ENCODE data around the gene KY.
A peak's percentile ranks its signal among the peaks of the same experiment; 100 is the strongest.

KY gene

DNA sequence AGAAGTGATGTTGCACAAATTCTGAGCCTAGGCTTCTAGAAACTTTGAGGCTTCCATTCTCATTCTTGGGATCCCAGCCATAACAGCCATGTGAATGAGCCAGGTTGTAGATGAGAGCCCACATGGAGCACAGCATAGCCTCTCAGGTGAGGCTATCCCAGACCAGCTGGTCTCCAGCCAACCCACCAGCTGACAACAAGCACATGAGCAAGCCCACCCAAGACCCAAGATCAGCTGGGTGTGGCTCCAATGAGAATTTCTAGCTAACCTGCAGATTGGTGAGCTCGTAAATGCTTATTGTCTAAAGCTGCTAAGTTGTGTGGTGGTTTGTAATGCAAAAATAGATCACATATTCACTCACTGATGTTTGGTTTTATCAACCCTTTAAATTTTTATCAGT is 14.4 kb downstream of the KY start:
- H3K4me3 ChIP-seq (ENCODE audit: low read depth, low read length) = no peak overlapping the region
- TF ChIP-seq, protein P1, sequence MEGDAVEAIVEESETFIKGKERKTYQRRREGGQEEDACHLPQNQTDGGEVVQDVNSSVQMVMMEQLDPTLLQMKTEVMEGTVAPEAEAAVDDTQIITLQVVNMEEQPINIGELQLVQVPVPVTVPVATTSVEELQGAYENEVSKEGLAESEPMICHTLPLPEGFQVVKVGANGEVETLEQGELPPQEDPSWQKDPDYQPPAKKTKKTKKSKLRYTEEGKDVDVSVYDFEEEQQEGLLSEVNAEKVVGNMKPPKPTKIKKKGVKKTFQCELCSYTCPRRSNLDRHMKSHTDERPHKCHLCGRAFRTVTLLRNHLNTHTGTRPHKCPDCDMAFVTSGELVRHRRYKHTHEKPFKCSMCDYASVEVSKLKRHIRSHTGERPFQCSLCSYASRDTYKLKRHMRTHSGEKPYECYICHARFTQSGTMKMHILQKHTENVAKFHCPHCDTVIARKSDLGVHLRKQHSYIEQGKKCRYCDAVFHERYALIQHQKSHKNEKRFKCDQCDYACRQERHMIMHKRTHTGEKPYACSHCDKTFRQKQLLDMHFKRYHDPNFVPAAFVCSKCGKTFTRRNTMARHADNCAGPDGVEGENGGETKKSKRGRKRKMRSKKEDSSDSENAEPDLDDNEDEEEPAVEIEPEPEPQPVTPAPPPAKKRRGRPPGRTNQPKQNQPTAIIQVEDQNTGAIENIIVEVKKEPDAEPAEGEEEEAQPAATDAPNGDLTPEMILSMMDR (IDR thresholded peaks at IDR 0.05; ENCODE audit: low read depth, low read length) = no peak

DNA sequence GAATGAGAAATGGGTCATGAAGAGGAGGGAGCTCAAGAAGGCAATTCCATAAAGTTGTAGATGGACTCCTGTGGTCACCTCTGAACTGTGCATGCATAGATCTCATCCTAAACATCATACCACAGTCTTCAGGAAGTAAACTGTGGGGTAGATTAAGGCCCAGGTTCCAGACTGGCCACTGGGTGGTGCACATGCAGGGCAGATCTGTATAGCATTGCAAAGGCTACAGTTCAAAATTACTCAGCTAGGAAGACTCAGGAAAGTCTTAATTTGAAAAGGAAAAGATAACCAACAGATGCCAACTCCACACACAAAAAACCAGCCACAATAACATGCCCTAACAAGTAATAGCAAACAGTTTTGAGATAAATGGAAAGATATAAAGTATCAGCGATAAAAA is 20.3 kb downstream of the KY start:
- no peak overlapping the region for H3K4me3 ChIP-seq (ENCODE audit: low read depth, low read length)
- TF ChIP-seq, protein P1 (IDR thresholded peaks at IDR 0.05; ENCODE audit: low read depth, low read length) = peak; percentile 45; the same call in 1 of the 2 replicates

DNA sequence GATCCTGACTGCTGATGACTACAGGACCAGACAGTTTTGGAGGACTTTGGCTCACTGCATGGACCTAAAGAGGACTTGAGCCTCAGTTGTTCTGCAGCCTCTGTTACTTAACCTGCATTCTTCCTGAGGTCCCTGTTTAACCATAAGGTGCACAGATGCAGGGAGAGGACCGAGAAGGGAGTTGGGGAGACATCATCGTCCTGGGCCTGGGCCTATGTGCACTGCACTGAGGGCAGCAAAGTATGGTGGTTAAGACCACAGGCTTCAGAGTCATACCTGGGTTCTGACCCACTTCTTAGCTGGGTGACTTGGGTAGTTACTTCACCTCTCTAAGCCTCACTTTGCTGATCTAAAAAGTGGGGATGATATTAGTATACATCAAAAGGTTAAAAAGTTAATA is 21.9 kb downstream of the KY start:
- TF ChIP-seq, protein P1 (IDR thresholded peaks at IDR 0.05; ENCODE audit: low read depth, low read length) = no peak
- H3K4me3 ChIP-seq (ENCODE audit: low read depth, low read length) = no peak overlapping the region

DNA sequence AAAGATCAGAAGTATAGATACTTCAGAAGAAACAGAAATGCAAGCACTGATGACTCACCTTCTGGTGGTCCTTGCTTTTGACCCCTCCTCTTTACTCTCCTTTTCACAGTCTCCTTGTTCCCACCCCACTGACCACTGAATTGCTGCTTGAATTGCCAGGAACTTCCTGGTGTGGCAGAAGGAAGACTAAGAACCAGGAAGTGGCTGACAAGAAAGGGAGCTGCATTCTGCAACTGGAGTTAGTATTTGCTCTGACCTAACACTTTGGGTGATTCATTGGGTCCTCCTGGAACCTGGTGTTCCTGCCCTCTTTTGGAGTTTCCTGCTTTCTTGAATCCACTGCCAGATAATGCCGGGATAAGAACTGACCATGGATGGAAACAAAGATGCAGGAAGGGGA is 23.0 kb downstream of the KY start:
- TF ChIP-seq, protein P1 (IDR thresholded peaks at IDR 0.05; ENCODE audit: low read depth, low read length) = no peak
- H3K4me3 ChIP-seq (ENCODE audit: low read depth, low read length) = no peak overlapping the region

DNA sequence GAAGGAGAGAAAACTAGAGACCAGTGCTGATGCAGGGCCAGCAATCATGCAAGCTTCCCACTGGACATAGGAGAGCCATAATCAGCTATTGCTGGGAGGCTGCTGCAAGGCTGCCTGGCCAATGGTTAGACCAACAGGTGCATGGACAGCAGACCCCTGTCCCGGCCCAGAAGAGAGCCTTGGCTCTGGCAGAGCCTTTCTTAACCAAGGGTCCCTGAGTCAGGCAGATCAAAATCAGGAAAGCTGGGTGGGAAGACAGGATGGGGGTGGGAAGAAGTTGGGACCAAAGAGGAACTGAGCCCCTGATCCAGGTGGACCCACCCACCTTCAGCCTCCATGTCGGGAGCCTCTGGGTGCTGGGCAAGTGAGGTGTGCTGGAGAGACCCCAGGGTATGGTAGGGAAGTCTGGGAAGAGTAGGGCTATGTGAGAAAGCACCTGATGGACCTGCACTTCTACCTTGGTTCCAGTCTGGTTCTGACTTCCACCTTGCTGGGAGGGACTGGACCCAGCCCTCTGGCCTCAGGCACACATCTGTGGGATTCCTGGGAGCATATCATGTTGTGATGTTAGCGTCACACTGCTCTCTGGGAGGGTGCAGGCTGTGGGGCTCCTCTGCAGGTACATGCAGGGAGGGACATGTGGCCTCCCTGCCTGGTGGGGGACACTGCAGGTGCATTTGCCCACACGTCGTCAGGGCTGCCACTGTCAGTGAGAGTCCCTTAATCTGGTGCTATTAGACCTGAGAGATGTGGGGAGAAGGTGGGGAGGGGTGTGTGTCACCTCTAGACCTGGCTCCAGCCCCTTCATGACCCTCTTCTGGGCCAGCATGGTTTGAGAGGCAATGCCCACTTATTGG is 24.7 kb downstream of the KY start:
- TF ChIP-seq, protein P1 (IDR thresholded peaks at IDR 0.05; ENCODE audit: low read depth, low read length) = no peak
- no peak overlapping the region for H3K4me3 ChIP-seq (ENCODE audit: low read depth, low read length)

DNA sequence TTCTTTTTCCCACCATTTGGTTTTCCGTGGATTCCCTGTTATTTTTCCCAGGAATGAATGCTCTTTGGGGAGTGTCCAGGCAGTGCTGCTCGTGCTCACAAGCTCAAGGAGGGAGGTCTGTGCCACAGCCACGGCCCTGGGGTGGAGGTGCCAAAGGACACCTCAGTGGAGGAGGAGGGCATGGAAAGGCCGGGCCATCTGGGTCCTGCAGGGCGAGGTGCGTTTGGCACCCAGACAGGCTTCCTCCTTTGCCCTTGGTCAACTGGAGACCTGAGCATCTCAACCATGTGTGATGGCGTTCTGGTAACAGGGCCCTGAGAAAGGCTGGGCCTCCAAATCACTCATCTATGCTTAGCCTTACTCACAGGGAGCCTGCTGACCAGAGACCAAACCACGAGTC is 25.4 kb downstream of the KY start:
- TF ChIP-seq, protein P1 (IDR thresholded peaks at IDR 0.05; ENCODE audit: low read depth, low read length) = no peak

DNA sequence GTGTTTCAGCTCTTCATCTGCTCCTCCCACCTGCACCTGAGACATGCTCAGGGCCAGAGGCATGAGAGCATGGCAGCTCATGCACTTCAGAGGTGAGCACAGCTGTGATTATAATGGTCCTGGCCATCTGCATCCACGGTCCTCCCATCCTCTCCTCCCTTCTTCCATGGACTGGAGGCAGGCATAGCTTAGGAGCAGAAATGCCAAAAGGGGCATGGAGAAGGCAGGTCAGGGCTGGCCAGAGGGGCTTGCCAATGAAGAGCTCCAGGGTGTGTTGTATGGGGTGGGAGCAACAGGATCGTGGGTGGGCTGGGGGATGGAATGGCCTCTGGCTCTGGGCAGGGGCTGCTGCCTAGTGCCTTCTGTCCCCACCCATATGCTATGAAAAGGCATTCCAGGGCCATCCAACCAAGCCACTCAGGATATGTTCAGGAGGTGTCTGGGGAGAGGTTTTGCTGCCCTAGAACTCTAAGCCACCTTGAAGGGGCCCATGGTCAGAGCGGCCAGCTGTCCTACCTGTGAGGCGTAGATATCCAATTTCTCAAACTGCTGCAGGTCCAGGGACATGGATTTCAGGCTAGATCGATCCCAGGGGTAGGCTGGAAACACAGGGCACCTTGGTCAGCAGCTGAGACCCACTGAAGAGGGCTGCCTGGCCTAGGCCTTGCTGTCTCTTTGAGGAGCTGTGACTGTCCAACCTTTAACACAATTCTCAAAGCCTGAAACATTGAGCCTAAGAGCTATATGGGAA is 26.1 kb downstream of the KY start:
- H3K4me3 ChIP-seq (ENCODE audit: low read depth, low read length) = no peak overlapping the region
- TF ChIP-seq, protein P1 (IDR thresholded peaks at IDR 0.05; ENCODE audit: low read depth, low read length) = no peak

More for the DNA sequence above, 25.4 kb downstream of the KY start:
- H3K4me3 ChIP-seq (ENCODE audit: low read depth, low read length) = no peak overlapping the region

All from WI38 (cell line).